Measurements from ENCODE around the gene RAP1GAP. TPM values are rescaled to one million over a fixed set of nuclear protein-coding genes. Genes with fewer than 3 reads are reported as not detected.

Gene RAP1GAP
- total and polyA plus RNA-seq, 9 of the 15 experiments (the other 6 are each of a cell fraction or from before 2014, with no cell fraction given): 0.29 to 30.2 (median 19.2) TPM

DNA sequence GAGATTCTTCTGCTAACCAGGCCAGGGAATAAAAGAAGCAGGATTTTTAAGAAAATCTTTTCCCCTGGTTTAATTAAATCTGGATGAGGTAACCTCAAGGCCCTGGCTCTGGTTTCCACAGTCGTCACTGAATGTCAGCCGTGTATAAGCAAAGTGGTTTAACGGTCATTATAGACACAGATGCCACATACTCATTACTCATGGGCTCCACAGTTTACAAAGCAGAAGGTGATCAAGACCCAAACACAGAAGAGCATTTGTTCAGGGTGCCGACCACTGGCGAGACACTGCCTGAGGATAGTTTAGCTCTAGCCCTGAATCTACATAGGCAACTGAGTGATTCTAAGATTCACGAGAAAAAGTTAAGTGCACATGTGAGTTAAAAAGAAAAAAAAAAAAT is 27.8 kb upstream of the RAP1GAP start:
- no peaks in the 10 kb centered on the region for H3K9me1 ChIP-seq (ENCODE audit: control insufficient read depth, insufficient read depth, low read length)
- TF ChIP-seq BCLAF1 (IDR thresholded peaks at IDR 0.05; ENCODE audit: borderline replicate concordance in 1 of 2, control insufficient read depth in 1 of 2, low read depth in 2 of 2, low read length in 1 of 2) (no peak), CHD1 (IDR thresholded peaks at IDR 0.05; ENCODE audit: low read length) (no peak), KAT8 (IDR thresholded peaks at IDR 0.05; ENCODE audit: low read depth) (no peak), HEY1 (CRISPR knock-in tag; IDR thresholded peaks at IDR 0.05; ENCODE audit: borderline replicate concordance) (no peak), DIDO1 (tag; IDR thresholded peaks at IDR 0.05; ENCODE audit: low read depth) (no peak), RBM17 (IDR thresholded peaks at IDR 0.05; ENCODE audit: borderline replicate concordance, low read depth, low read length) (no peak), ATF3 (IDR thresholded peaks at IDR 0.05) (no peak), ATF3 (CRISPR knock-in tag; conservative IDR thresholded peaks at IDR 0.05) (no peak), ZBTB17 (CRISPR knock-in tag; IDR thresholded peaks at IDR 0.05) (no peak), ZNF133 (CRISPR knock-in tag; IDR thresholded peaks at IDR 0.05) (no peak), HDAC6 (IDR thresholded peaks at IDR 0.05; ENCODE audit: low read depth, low read length) (no peak), KHSRP (IDR thresholded peaks at IDR 0.05) (no peak), NR2F6 (CRISPR knock-in tag; IDR thresholded peaks at IDR 0.05) (no peak), ZC3H11A (IDR thresholded peaks at IDR 0.05; ENCODE audit: low read depth, low read length) (no peak), SAFB (IDR thresholded peaks at IDR 0.05; ENCODE audit: borderline replicate concordance, low read depth, low read length) (no peak), ZNF436 (CRISPR knock-in tag; IDR thresholded peaks at IDR 0.05) (no peak), SMAD3 (CRISPR knock-in tag; conservative IDR thresholded peaks at IDR 0.05) (no peak), THRAP3 (IDR thresholded peaks at IDR 0.05; ENCODE audit: borderline replicate concordance) (no peak), FOSL1 (tag; conservative IDR thresholded peaks at IDR 0.05) (no peak)
- no peak overlapping the region for H3K9ac ChIP-seq (ENCODE audit: insufficient read depth in 1 of 2, low read depth in 2 of 2, low read length in 2 of 2)
- H3K27me3 ChIP-seq (ENCODE audit: control insufficient read depth in 2 of 2, insufficient read depth in 2 of 2, low read length in 2 of 2): no peaks in the 10 kb centered on the region
- FAIRE-seq (no peak), DNase-seq (ENCODE audit: extremely low read depth in 1 of 4, low spot score in 3 of 4) (no peak), ATAC-seq (no peak)
- H2AFZ ChIP-seq (ENCODE audit: low read depth, low read length): no peak overlapping the region
- H3K27ac ChIP-seq (ENCODE audit: extremely low read depth, low read depth, low read length): no peak overlapping the region
- ChIA-PET CTCF (ENCODE audit: low intra/inter-chr PET ratio) (no interaction called here), POLR2A (interaction anchor here (0.6 to 1.3 kb wide), 2 partner anchors 27 to 34 kb away, joined by 3 read pairs; partner anchors contain the start of gene RAP1GAP)
- in situ Hi-C loops (cut with MboI) (no loop called here), intact Hi-C loops (cut with micrococcal nuclease) (no loop called here)
- H3K79me2 ChIP-seq (ENCODE audit: control insufficient read depth, insufficient read depth, low read length): peaks cover 3% of the 10 kb centered on the region; the same call in 1 of the 3 replicates
- no peaks in the 10 kb centered on the region for H3K4me1 ChIP-seq (replicated peaks in 1 of 2; ENCODE audit: control insufficient read depth in 2 of 2, insufficient read depth in 2 of 2, low read length in 2 of 2)
- peaks cover 84% of the 10 kb centered on the region for H3K36me3 ChIP-seq (ENCODE audit: control insufficient read depth, insufficient read depth, low read length)
- no peak overlapping the region for H3K4me2 ChIP-seq (ENCODE audit: insufficient read depth, low read length)
- H4K20me1 ChIP-seq (replicated peaks; ENCODE audit: control insufficient read depth, insufficient read depth, low read length): no peaks in the 10 kb centered on the region
- WGBS (ENCODE audit: insufficient coverage, low coverage, missing lambda C conversion rate): 90% methylated on average over 6 of the region's 6 CpGs
- no peak overlapping the region for H3K4me3 ChIP-seq
- BruUV-seq (replicated peaks): no TSS peak
- no peaks in the 10 kb centered on the region for H3K9me3 ChIP-seq (replicated peaks; ENCODE audit: control insufficient read depth, insufficient read depth, low read depth, low read length)

Measured in K562 (cell line).